ENCODE results near the gene MAP6.

The MAP6 gene

DNA sequence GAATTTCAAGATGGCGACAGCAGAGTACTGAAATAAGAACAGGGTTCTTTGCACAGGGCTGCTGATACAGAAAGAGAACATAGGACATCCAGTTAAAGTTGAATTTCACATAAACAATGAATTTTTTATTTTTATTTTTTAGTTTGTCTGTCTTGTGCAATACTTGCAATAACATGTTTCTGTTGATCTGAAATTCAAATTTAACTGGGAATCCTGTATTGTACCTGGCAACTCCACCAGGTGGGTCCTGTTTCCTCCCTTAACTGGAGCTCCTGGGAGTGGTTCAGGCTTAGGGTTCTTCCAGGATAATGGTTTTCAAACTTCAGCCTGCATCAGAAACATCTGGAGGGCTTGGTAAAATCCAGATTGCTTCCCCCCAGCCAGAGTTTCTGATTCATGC lies 121.7 kb downstream of the MAP6 start:
- TF ChIP-seq, protein P1, sequence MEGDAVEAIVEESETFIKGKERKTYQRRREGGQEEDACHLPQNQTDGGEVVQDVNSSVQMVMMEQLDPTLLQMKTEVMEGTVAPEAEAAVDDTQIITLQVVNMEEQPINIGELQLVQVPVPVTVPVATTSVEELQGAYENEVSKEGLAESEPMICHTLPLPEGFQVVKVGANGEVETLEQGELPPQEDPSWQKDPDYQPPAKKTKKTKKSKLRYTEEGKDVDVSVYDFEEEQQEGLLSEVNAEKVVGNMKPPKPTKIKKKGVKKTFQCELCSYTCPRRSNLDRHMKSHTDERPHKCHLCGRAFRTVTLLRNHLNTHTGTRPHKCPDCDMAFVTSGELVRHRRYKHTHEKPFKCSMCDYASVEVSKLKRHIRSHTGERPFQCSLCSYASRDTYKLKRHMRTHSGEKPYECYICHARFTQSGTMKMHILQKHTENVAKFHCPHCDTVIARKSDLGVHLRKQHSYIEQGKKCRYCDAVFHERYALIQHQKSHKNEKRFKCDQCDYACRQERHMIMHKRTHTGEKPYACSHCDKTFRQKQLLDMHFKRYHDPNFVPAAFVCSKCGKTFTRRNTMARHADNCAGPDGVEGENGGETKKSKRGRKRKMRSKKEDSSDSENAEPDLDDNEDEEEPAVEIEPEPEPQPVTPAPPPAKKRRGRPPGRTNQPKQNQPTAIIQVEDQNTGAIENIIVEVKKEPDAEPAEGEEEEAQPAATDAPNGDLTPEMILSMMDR (IDR thresholded peaks at IDR 0.05; ENCODE audit: extremely low read depth, insufficient read depth, missing control alignments), result no peak
- DNase-seq (ENCODE audit: low spot score), result no peak
- in situ Hi-C loops (cut with MboI; ENCODE audit: low pct_unique_long_range_greater_than_20kb, low sequenced_read_pairs, unreplicated experiment), result no loop called here

- no peak for DNase-seq (ENCODE audit: low spot score)
- in situ Hi-C loops (cut with MboI; ENCODE audit: low pct_unique_long_range_greater_than_20kb, low sequenced_read_pairs, unreplicated experiment), result no loop called here
- TF ChIP-seq, protein P1 (IDR thresholded peaks at IDR 0.05; ENCODE audit: extremely low read depth, insufficient read depth, missing control alignments), result no peak
Measured at GRCh38 chr11:75543806-75544205, 125.0 kb downstream of the MAP6 start.

- DNase-seq (ENCODE audit: low spot score), result no peak
- in situ Hi-C loops (cut with MboI; ENCODE audit: low pct_unique_long_range_greater_than_20kb, low sequenced_read_pairs, unreplicated experiment), result no loop called here
- TF ChIP-seq, protein P1 (IDR thresholded peaks at IDR 0.05; ENCODE audit: extremely low read depth, insufficient read depth, missing control alignments), result no peak
Measured at GRCh38 chr11:75542088-75542438, 126.8 kb downstream of the MAP6 start.

DNA sequence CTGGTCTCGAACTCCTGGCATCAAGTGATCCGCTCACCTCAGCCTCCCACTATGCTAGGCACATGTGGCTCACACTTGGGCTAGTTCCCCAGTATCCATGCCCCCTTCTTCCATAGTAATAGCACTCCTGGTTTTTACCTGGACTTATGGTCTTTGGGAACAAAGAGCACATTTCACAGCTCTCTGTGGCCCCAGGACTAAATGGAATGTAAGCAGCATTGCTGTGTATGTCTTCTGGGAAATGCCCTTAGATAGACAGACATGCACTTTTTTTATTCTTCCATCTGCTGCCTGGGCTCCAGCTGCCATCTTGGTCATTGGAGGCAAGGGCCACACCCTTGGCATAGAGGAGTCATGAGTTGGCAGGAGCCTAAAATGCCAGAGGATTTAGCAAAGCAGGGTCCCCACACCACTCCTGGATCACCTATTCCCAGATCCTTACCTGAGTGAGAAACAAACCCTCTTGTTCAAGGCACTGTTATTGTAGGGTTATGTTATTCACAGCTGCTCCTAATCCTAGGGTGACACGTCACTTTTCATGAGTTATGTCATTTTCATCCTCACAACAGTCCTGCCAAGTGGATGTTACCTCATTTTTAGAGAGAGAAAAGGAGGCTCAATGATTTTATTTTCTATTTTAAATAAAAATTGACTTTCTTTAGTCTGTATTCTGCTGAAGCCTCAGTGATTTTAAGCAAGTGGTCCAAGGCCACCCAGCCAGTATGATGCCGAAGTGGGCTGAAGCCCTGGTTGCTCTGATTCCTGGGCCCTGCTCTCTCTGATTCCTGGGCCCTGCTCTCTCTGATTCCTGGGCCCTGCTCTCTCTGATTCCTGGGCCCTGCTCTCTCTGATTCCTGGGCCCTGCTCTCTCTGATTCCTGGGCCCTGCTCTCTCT lies 127.4 kb downstream of the MAP6 start:
- in situ Hi-C loops (cut with MboI; ENCODE audit: low pct_unique_long_range_greater_than_20kb, low sequenced_read_pairs, unreplicated experiment), result no loop called here
- TF ChIP-seq, protein P1 (IDR thresholded peaks at IDR 0.05; ENCODE audit: extremely low read depth, insufficient read depth, missing control alignments), result no peak

GRCh38 chr11:75539459-75540334 lies 129.1 kb downstream of the MAP6 start:
- no peak for DNase-seq (ENCODE audit: low spot score)
- in situ Hi-C loops (cut with MboI; ENCODE audit: low pct_unique_long_range_greater_than_20kb, low sequenced_read_pairs, unreplicated experiment), result no loop called here

More for the DNA sequence above, 127.4 kb downstream of the MAP6 start:
- DNase-seq (ENCODE audit: low spot score), result no peak

More at GRCh38 chr11:75539459-75540334, 129.1 kb downstream of the MAP6 start:
- TF ChIP-seq, protein P1 (IDR thresholded peaks at IDR 0.05; ENCODE audit: extremely low read depth, insufficient read depth, missing control alignments), result no peak

All from GM13977 (cell line).